Erythroblast (primary cell): Measurements from ENCODE around the gene THSD4.

Experiments used
- GATA1 ChIP-seq: IDR thresholded peaks from 2 replicates; pipeline ENCODE4 v1.6.1; 2011; ENCODE audit warnings: low read depth, mild to moderate bottlenecking, control low read depth, low read length, moderate library complexity
- POLR2A ChIP-seq: IDR thresholded peaks from 2 replicates; pipeline ENCODE4 v1.6.1; 2011; ENCODE audit warnings: mild to moderate bottlenecking, low read length

GRCh38 chr15:71366926-71367325, 251.7 kb downstream of the THSD4 start:
- TF ChIP-seq POLR2A (no peak), GATA1 (no peak)
